IMR-90 (cell line): Measurements from ENCODE around the gene CLEC1A.

Source experiments
- CHD1 ChIP-seq: IDR thresholded peaks from 2 replicates; pipeline ENCODE4 v1.6.1; 2012; ENCODE audit warnings: low read depth, low read length, improper control_type of control experiment
- CTCF ChIP-seq: conservative IDR thresholded peaks from 2 replicates; pipeline ENCODE4 v1.5.1; 2012; ENCODE audit warnings: mild to moderate bottlenecking, low read depth, low read length, improper control_type of control experiment
- FOS ChIP-seq: fragments of 150-350 bp; IDR thresholded peaks from 2 replicates; pipeline ENCODE4 v1.6.1; 2016; ENCODE audit warnings: low read depth, low read length
- POLR2A ChIP-seq: IDR thresholded peaks from 2 replicates; pipeline ENCODE4 v1.6.1; 2012; ENCODE audit warnings: mild to moderate bottlenecking, low read depth, low read length
- SMC3 ChIP-seq: fragments of 150-350 bp; IDR thresholded peaks from 2 replicates; pipeline ENCODE4 v1.6.1; 2016; ENCODE audit warnings: low read depth, mild to moderate bottlenecking, antibody characterized with exemption, low read length, moderate library complexity
- USF2 ChIP-seq: fragments of 150-350 bp; IDR thresholded peaks from 2 replicates; pipeline ENCODE4 v1.6.1; 2017; ENCODE audit warnings: mild to moderate bottlenecking, antibody characterized with exemption, low read length, low read depth

GRCh38 chr12:10069099-10069498 is 29.7 kb downstream of the CLEC1A start:
- TF ChIP-seq CTCF (no peak), POLR2A (no peak), USF2 (no peak), SMC3 (no peak), CHD1 (no peak), FOS (no peak)
